Smooth muscle cell (in vitro differentiated cells): ENCODE data around the gene ILRUN. TPM values are rescaled to one million over a fixed set of nuclear protein-coding genes. Genes with fewer than 3 reads are reported as not detected.
"Not testable (repeated sequence)": the region's sequence is repeated elsewhere in the genome, so short reads cannot be mapped to it uniquely, and the experiment has no call there.

ENCODE experiments used
- DNase-seq: peaks from one replicate; lab custom pipeline; 2025; ENCODE audit not compliant: unreplicated experiment; lab: John Stamatoyannopoulos, UW
- H2AFZ ChIP-seq: fragments of 200-600 bp; sonication (generic); 2 replicates; pipeline ENCODE4 v1.6.0; 2016; ENCODE audit warnings: antibody characterized with exemption, low read depth, mild to moderate bottlenecking
- H3F3A ChIP-seq: fragments of 200-600 bp; sonication (generic); 2 replicates; pipeline ENCODE4 v1.6.0; 2017; ENCODE audit warnings: antibody characterized with exemption, low read depth
- H3K27ac ChIP-seq: fragments of 200-600 bp; sonication (generic); 2 replicates; pipeline ENCODE4 v1.5.1; 2016; ENCODE audit warnings: low read depth, mild to moderate bottlenecking
- H3K27me3 ChIP-seq: fragments of 200-600 bp; sonication (generic); 2 replicates; pipeline ENCODE4 v1.6.1; 2016; ENCODE audit warnings: low read depth, mild to moderate bottlenecking
- H3K36me3 ChIP-seq: fragments of 200-600 bp; sonication (generic); 2 replicates; pipeline ENCODE4 v1.5.1; 2016; ENCODE audit warnings: low read depth
- H3K4me1 ChIP-seq: fragments of 200-600 bp; sonication (generic); 2 replicates; pipeline ENCODE4 v1.5.1; 2016; ENCODE audit warnings: low read depth
- H3K4me2 ChIP-seq: fragments of 200-600 bp; sonication (generic); 2 replicates; pipeline ENCODE4 v1.6.0; 2016; ENCODE audit warnings: mild to moderate bottlenecking
- H3K4me3 ChIP-seq: fragments of 200-600 bp; sonication (generic); 2 replicates; pipeline ENCODE4 v1.5.1; 2016; ENCODE audit warnings: mild to moderate bottlenecking
- H3K79me2 ChIP-seq: fragments of 200-600 bp; sonication (generic); 2 replicates; pipeline ENCODE4 v1.6.0; 2016; ENCODE audit warnings: low read depth, mild to moderate bottlenecking
- H3K9ac ChIP-seq: fragments of 200-600 bp; sonication (generic); 2 replicates; pipeline ENCODE4 v1.6.0; 2016; ENCODE audit warnings: low read depth
- H3K9me3 ChIP-seq: fragments of 200-600 bp; sonication (generic); replicated peaks from 2 replicates; pipeline ENCODE4 v1.5.1; 2016; ENCODE audit warnings: low read depth
- H4K20me1 ChIP-seq: fragments of 200-600 bp; sonication (generic); 2 replicates; pipeline ENCODE4 v1.6.0; 2016; ENCODE audit warnings: low read depth
- WGBS: methylation state at CpG from one replicate; pipeline ENCODE4 v1.1.7; 2016; ENCODE audit warnings: low lambda C conversion rate; 5-methylcytosine and 5-hydroxymethylcytosine counted together
- polyA plus RNA-seq: library from polyadenylated mRNA; unstranded; fragments of >200 nt; fragmentation: Nextera tagmentation; extraction: Ambion mirVana; gene quantifications from 2 replicates; pipeline ENCODE4 v1.2.1, GENCODE V29; 2016
- total RNA-seq: library from RNA; depleted of rRNA; stranded (reverse); fragments of >200 nt; gene quantifications from 2 replicates; pipeline ENCODE4 v1.2.3, GENCODE V29; 2014
- TF ChIP-seq, protein P1 (sequence below): fragments of 200-600 bp; sonication (generic); IDR thresholded peaks from 2 replicates; pipeline ENCODE4 v1.5.1; 2017; ENCODE audit warnings: borderline replicate concordance, mild to moderate bottlenecking, antibody characterized with exemption; ENCODE audit not compliant: insufficient read depth, poor library complexity, severe bottlenecking

The ILRUN gene
- total and polyA plus RNA-seq, 2 experiments from 2014 or later: 7.5 to 23.9 TPM

DNA sequence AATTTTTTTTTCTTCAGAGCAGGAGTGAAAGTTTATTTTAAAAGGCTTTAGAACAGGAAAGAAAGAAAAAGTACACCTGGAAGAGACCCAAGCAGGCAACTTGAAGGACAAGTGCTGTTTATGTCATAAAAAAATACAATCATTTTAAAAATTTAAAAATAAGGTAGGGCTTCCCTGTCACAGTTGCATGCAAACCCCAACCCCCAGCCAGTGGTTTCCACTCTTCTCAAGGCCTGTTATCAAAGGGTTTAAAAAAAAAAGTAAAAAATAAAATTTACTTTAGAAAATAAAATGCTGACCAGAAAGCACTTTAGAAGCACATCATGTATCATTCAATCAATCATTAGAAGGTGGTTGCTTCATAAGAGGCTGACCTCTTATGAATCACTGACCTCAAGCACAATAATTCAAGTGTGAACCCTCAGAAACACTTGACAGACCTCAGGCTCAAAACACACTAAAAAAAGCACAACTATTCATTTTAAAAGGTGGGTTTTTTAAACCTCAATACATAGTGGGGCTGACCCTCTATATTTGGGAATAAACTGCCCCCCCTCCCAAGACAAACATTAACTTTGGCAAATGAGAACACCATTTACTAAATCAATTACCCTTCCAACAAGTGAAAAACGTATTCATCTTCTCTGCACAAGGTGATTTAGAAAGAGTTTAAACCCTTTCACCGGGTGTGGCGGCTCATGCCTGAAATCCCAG, 15.6 kb downstream of the ILRUN start:
- H3K4me3 ChIP-seq: no peak overlapping the region
- no peaks in the 10 kb centered on the region for H3F3A ChIP-seq
- H3K27me3 ChIP-seq: no peaks in the 10 kb centered on the region
- H3K9me3 ChIP-seq: no peaks in the 10 kb centered on the region
- H3K27ac ChIP-seq: peak overlapping the region; percentile 60
- H3K4me1 ChIP-seq: peaks cover 4% of the 10 kb centered on the region
- WGBS: 93% methylated on average over 3 of the region's 3 CpGs
- H3K36me3 ChIP-seq: no peaks in the 10 kb centered on the region
- H2AFZ ChIP-seq: no peak overlapping the region
- TF ChIP-seq, protein P1, sequence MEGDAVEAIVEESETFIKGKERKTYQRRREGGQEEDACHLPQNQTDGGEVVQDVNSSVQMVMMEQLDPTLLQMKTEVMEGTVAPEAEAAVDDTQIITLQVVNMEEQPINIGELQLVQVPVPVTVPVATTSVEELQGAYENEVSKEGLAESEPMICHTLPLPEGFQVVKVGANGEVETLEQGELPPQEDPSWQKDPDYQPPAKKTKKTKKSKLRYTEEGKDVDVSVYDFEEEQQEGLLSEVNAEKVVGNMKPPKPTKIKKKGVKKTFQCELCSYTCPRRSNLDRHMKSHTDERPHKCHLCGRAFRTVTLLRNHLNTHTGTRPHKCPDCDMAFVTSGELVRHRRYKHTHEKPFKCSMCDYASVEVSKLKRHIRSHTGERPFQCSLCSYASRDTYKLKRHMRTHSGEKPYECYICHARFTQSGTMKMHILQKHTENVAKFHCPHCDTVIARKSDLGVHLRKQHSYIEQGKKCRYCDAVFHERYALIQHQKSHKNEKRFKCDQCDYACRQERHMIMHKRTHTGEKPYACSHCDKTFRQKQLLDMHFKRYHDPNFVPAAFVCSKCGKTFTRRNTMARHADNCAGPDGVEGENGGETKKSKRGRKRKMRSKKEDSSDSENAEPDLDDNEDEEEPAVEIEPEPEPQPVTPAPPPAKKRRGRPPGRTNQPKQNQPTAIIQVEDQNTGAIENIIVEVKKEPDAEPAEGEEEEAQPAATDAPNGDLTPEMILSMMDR: no peak
- H4K20me1 ChIP-seq: peaks cover 75% of the 10 kb centered on the region
- DNase-seq: no peak
- no peak overlapping the region for H3K4me2 ChIP-seq
- H3K9ac ChIP-seq: no peak overlapping the region
- H3K79me2 ChIP-seq: peaks cover 98% of the 10 kb centered on the region

DNA sequence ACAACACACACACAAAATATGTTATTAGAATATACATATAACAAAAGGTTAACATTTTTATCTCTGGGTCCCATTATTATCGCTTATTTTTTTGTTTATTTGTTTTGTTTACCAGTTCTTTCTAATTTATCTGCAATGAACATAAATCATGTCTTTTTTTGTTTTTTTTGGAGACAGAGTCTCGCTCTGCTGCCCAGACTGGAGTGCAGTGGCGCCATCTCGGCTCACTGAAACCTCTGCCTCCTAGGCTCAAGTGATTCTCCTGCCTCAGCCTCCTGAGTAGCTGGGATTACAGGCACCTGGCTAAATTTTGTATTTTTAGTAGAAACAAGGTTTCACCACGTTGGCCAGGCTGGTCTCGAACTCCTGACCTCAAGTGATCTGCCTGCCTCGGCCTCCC, 16.3 kb downstream of the ILRUN start:
- peak overlapping the region; percentile 40 for H3K4me2 ChIP-seq
- H3K4me3 ChIP-seq, H2AFZ ChIP-seq, H3K9me3 ChIP-seq, H3F3A ChIP-seq, H3K27me3 ChIP-seq, DNase-seq, H3K36me3 ChIP-seq, H3K4me1 ChIP-seq, H3K9ac ChIP-seq: not testable (repeated sequence)
- H3K27ac ChIP-seq: peak overlapping the region; percentile 60
- 96% methylated on average over 7 of the region's 7 CpGs for WGBS
- peaks cover 79% of the 10 kb centered on the region for H4K20me1 ChIP-seq
- H3K79me2 ChIP-seq: peaks cover 98% of the 10 kb centered on the region

DNA sequence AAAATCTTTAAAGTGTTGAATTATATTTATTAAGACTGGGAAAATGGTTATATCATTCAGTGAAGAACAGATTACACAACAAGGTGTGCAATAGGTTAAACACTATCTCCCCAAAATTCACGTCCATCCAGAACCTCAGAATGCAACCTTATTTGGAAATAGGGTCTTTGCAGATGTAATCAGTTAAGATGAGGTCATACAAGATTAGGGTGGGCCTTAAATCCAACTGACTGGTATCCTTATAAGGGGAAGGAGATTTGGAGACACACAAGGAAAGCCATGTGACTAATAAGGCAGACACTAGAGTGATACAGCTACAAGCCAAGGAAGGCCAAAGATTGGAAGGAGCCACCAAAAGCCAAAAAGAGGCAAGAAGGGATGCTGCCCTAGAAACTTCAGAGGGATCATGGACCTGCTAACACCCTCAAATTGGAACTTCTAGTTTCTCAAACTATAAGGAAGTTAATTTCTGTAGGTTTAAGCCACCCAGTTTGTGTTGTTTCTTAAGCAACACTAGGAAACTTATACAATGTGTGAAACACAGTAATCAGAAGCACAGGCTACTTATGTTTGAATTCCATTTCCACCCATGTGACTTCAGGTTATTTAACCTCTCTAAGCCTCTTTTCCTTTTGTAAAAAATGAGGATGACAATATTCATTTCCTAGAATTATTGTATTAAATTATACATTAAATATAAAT, 16.9 kb downstream of the ILRUN start:
- Histone ChIP-seq H2AFZ (no peak overlapping the region), H3K4me2 (peak overlapping the region; percentile 40), H3K79me2 (peaks cover 98% of the 10 kb centered on the region), H4K20me1 (peaks cover 78% of the 10 kb centered on the region), H3K9ac (no peak overlapping the region), H3K9me3 (no peaks in the 10 kb centered on the region), H3K4me3 (no peak overlapping the region), H3K36me3 (no peaks in the 10 kb centered on the region), H3K27me3 (no peaks in the 10 kb centered on the region), H3K27ac (peak overlapping the region; percentile 60), H3K4me1 (peaks cover 4% of the 10 kb centered on the region), H3F3A (no peaks in the 10 kb centered on the region)
- TF ChIP-seq, protein P1: no peak
- 27% methylated on average over 1 of the region's 1 CpG for WGBS
- DNase-seq: no peak

DNA sequence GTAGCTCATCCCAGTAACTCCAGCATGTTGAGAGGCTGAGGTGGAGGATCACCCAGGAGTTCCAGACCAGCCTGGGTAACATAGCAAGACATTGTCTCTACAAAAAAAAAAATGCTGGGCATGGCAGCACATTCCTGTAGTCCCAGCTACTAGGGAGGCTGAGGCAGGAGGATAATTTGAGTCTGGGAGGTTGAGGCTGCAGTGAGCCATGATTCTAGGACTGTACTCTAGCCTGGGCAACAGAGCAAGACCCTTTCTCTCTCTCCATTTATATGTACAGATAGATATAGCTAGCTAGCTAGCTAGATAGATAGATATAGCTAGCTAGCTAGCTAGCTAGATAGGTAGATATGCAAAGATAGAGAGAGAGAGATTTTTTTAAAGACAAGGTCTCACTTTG, 20.4 kb downstream of the ILRUN start:
- Histone ChIP-seq H3K36me3 (no peaks in the 10 kb centered on the region), H3K4me3 (no peak overlapping the region), H3K4me1 (peaks cover 4% of the 10 kb centered on the region), H3K27ac (no peak overlapping the region), H3F3A (no peaks in the 10 kb centered on the region), H2AFZ (no peak overlapping the region), H3K4me2 (no peak overlapping the region), H3K79me2 (peaks cover 95% of the 10 kb centered on the region), H4K20me1 (peaks cover 84% of the 10 kb centered on the region), H3K27me3 (no peaks in the 10 kb centered on the region), H3K9me3 (no peaks in the 10 kb centered on the region), H3K9ac (no peak overlapping the region)
- no peak for DNase-seq
- TF ChIP-seq, protein P1: no peak

DNA sequence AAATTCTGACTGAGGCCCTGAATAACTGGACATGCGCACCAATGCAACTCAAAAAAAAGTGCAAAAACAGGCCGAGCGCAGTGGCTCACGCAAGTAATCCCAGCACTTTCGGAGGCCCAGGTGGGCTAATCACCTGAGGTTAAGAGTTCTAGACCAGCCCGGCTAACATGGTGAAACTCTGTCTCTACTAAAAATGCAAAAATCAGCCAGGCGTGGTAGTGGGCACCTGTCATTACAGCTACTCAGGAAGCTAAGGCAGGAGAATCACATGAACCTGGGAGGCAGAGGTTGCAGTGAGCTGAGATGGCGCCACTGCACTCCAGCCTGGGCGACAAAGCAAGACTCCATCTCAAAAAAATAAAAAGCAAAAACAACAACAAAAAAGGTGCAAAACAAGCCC, 21.6 kb downstream of the ILRUN start:
- not testable (repeated sequence) for H2AFZ ChIP-seq, DNase-seq, H3K27ac ChIP-seq, H3K9ac ChIP-seq, H3K27me3 ChIP-seq, H3F3A ChIP-seq, H3K9me3 ChIP-seq, H3K4me2 ChIP-seq, H3K4me1 ChIP-seq, H3K4me3 ChIP-seq, H3K36me3 ChIP-seq
- H3K79me2 ChIP-seq: peaks cover 95% of the 10 kb centered on the region
- 97% methylated on average over 9 of the region's 9 CpGs for WGBS
- peaks cover 77% of the 10 kb centered on the region for H4K20me1 ChIP-seq
